AG10803 (cell line): ENCODE measurements around the gene TAF4.

Experiments
- DNase-seq: peaks from one replicate; pipeline ENCODE4 v3.0.0; 2010; ENCODE audit warnings: low read depth
- H3K4me3 ChIP-seq: 2 replicates; pipeline ENCODE4 v1.5.1; 2011; ENCODE audit warnings: mild to moderate bottlenecking, low read length, control low read depth
- CTCF ChIP-seq: conservative IDR thresholded peaks from 2 replicates; pipeline ENCODE4 v1.5.1; 2011; ENCODE audit warnings: mild to moderate bottlenecking, low read length, control low read depth, inconsistent platforms

TAF4 gene

DNA sequence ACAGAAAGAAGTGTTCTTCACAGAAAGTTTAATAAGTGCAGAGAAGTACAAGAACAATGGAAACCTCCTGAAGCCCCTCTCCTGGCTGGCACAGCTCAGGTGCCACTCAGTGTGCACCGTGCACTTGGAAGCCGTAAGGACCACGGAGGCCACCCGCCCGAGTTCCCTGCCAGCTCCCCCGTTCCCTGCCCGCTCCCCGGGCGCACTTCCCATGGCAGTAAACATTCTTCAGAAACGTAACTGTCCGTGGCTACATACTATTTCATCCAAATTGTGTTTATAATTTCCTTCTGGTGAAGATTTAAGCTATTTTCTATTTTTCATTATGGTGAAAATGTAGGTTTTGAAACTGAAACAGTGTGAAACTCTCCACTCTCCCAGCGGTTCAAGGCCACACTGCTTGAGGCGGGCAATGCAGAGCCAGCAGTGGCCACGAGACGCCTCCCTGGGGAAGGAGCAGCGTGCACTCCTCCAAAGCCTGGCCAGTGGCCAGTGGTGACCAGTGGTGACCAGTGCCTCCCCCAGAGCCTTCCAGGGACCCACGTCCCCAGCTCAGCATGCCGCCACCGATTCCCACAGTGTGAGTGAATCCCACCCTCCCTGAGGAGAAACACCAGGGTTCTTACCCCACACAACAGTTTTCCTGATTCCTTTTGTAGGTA lies 46.4 kb downstream of the TAF4 start:
- TF ChIP-seq CTCF = no peak
- DNase-seq = no peak

DNA sequence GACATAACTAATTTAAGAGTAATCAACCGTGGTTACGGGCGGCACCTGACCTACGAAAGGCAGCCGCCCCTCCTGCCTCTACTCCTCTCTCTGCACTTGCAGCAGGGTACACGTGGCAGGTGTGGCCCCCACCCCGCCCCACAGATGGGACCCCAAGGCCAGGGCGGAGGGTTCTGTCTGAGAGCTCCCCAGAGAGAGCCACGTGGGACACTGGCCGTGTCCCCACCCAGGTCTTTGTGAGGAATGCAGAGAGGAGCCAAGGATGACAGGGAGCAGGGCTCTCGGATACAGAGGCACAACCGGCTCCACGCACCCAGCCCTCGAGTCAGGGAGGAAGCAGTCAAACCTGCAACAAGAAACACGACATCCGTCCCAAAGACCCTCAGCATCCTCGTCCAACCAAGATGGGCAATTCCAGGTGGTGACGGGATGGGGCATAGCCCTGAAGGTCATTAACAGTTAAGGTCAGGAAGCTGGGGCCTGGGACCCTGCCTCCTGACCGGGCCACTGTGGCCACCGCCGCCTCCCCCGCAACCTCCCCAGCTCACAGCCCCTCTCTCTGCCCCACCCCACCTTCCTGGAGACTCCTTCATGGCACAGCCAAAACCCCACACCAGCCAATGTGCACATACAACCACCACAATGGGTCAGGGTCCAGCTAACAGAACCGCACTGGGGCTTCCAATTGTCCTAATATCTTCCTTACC lies 47.1 kb downstream of the TAF4 start:
- no peak for TF ChIP-seq CTCF

More for the DNA sequence above, 46.4 kb downstream of the TAF4 start:
- no peak overlapping the region for H3K4me3 ChIP-seq

GRCh38 chr20:62015540-62016288 lies 50.0 kb downstream of the TAF4 start:
- TF ChIP-seq CTCF = no peak
- no peak for DNase-seq
- H3K4me3 ChIP-seq = no peak overlapping the region

More for the DNA sequence above, 47.1 kb downstream of the TAF4 start:
- no peak for DNase-seq
- no peak overlapping the region for H3K4me3 ChIP-seq

DNA sequence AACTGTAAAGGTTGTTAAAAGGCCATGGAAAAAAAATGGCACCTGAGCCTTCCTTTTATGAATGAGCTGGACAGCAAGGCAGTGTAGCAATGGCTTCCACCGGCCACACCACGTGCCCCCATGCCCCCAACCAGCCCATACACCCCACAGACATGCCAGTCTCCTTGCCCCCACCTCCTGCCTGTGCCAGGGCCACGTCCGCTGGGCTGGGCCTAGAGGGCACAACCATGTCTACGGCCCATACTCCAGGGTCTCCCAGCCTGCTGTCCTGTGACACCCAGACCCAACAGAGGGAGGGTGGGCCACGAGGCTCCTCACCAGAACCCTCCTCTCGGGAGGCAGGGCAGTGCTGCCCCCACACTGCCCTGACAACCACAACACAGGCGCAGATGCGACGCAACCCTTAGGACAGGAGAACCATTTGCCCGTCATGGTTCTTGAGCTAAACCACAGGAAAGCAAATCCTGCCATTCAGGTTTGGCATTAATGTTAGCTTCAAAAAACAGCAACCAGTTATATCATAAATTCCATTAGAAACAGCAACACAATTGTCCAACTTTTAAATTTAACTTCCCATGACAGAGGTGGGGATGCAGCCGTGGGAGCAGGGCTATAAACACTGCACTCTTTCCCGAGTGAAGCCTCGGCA lies 50.7 kb downstream of the TAF4 start:
- no peak overlapping the region for H3K4me3 ChIP-seq
- no peak for TF ChIP-seq CTCF
- no peak for DNase-seq

- no peak for TF ChIP-seq CTCF
- DNase-seq = no peak
- no peak overlapping the region for H3K4me3 ChIP-seq
Observed at GRCh38 chr20:62014488-62014775, 51.2 kb downstream of the TAF4 start.

DNA sequence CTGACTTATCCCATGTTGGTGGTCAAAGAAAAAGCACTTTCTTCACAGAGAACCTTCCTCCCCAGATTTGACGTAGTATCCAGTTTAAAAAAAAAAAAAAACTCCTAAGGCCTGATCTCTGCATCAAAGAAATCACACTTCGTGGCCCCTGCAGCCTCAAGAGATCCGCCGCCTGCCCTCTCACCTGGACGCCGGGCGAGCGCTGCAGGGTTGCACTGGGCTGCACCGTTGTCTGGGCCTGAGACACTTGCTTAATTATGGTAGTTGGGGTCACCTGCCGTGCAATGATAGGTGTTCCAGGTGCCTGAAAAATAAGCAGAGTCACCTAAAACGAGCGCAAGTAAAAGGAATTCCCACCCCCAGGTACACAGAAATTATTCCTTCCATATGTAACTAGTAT lies 53.0 kb downstream of the TAF4 start:
- no peak overlapping the region for H3K4me3 ChIP-seq
- DNase-seq = no peak
- TF ChIP-seq CTCF = no peak
